GM19452 (cell line): ENCODE data around the gene P2RX7.

Experiments
- ATAC-seq: cut with Tn5 transposase; IDR thresholded peaks from one replicate; pipeline ENCODE4 v1.9.1; 2021; ENCODE audit not compliant: unreplicated experiment

The P2RX7 gene

DNA sequence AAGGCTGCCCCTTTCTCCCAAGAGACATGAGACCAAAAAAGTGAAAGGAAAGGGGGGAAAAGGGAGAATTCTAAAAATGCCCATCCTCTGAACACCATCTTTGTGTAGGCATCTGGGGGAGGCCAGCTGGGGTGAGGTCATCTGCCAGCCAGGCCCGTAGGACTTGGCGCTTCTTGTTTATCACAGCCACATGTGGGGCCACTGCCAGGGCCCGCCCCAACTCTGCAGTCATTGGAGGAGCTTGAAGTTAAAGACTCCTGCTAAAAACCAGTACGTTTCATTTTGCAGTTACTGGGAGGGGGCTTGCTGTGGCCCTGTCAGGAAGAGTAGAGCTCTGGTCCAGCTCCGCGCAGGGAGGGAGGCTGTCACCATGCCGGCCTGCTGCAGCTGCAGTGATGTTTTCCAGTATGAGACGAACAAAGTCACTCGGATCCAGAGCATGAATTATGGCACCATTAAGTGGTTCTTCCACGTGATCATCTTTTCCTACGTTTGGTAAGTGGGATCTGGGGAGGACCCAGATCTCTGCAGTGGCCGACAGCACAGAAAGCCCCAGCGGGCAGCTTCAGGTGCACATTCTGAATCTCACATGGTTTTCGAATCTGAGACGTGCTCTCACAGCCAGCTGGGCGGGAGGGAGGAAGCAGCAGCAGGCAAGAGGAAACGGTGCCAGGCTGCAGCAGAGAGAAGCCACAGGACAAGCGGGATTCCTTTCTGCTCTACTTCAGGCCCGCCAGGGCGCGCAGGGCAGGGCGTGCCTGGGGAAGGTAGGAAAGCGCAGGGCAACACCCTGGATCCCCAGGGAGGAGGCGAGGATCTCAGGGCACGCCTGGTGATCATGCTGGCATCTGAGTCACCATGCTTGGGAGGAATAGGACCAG, at the start of gene P2RX7:
P2RX7 (plus strand) TSS at position 276 of the 881 bp plus-strand sequence; CDS start at position 371, 95 bp downstream.
- ATAC-seq = no peak

- no peak for ATAC-seq
Measured at GRCh38 chr12:121084229-121084628, 48.4 kb upstream of the P2RX7 start.

DNA sequence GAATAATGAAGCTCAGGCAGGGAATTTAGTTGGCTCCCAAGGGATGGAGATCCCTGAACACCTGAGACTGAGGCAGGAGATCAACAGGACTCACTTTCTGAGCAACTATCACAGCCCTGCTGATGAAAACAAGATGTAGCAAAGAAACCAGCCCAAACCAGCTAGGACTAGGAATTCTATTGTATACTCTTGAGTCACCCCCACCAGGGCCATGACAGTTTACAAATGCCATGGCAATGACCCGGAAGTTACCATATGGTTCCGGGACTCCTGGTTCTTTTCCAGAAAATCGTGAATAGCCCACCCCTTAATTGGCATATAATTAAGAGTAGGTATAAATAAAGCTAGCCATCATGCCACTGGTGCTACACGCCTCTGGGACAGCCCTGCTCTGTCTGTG, 47.6 kb upstream of the P2RX7 start:
- ATAC-seq = no peak

DNA sequence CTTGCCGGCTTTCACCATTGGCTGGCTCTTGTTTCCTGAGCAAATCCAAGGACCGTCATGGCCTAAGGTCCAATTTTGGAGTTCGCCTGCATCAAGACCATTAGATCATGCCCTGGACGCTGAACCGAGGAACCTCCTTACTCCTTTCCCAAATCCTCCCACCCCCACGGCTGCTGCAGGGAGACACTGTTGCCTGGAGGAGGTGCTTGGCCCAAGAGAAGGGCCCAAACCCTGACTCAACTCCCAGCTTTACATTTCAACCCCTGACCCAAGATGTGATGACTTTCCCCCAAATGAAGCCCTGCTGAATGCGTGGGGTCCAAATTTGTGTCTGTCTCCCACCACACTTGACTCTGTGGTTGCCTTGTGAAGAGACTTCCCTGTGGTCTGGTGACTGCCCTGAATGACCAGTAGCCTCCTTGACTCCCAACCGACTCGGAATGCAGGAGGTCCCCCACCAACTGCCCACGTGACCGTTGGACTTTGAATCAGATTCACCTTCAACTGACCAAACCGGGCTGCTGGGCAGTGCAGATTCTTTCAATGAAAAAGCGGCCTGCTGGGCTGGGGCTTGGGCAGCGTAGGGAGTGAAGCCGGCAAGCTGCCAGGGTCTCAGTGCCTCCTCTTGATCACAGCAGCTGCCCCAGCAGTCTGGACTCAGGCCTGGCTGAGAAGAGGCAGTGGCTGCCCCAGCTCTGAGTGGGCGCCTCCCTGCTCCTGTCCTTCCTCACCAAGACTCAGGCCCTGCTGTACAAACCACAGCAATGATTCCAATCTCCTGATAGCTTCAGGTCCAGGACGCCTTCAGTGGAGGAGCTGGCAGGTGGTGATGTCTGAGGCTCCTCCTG, 46.9 kb upstream of the P2RX7 start:
- no peak for ATAC-seq

- no peak for ATAC-seq
Measured at GRCh38 chr12:121086781-121087295, 45.8 kb upstream of the P2RX7 start.

GRCh38 chr12:121087467-121088194, 45.0 kb upstream of the P2RX7 start:
- no peak for ATAC-seq

GRCh38 chr12:121088195-121088585, 44.5 kb upstream of the P2RX7 start:
- no peak for ATAC-seq

GRCh38 chr12:121089031-121089812, 43.5 kb upstream of the P2RX7 start:
- ATAC-seq = no peak

- ATAC-seq = no peak
Measured at GRCh38 chr12:121089813-121090430, 42.8 kb upstream of the P2RX7 start.

- no peak for ATAC-seq
Measured at GRCh38 chr12:121090586-121091514, 41.8 kb upstream of the P2RX7 start.

DNA sequence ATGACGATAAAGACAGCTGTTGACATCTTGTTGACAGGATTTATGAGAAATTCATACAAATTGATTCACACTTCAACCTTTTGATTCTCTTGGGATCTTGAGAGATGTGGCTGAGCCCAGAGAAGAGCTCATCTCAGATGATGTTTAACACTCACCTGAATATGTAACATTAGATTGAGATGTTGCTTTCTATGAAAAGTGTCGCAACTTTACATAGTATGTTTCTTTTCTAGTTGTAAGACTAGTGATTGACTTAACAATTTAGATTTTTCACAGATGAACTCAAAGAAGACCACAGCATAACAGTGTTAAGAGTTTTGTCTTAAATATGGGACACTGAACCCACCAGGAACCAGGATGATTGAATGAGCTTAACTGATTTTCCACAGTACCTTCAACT, 40.6 kb upstream of the P2RX7 start:
- ATAC-seq = no peak

GRCh38 chr12:121093487-121093891, 39.2 kb upstream of the P2RX7 start:
- ATAC-seq = no peak

- ATAC-seq = peak; percentile 67
Measured at GRCh38 chr12:121095544-121096198, 37.0 kb upstream of the P2RX7 start.

DNA sequence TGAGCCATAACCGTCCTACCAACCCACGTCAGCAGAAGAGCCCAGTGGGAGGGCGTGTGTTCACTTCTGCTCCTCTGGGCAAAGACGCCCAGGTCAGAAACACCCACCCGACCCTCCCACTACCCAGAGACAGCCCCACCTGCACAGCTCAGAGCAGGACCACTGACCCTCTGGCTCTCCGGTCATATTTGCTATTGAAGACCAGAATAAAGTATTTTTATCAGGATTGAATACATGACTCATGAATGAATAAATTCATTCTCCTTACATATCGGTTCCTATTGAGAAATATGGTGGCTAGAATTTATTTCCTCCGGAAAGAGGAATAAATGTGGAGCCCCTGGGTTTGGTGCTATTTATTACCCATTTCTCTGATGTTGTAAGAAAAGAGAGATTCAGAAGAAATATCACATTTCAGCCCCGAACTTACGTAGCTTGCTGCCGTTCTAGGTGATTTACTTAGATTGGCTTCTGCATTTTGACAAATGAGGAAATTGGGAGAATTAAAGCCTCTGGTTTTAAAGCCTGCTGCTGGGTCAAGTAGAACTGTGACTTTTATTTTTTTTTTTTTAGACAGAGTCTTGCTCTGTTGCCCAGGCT, 36.4 kb upstream of the P2RX7 start:
- no peak for ATAC-seq

DNA sequence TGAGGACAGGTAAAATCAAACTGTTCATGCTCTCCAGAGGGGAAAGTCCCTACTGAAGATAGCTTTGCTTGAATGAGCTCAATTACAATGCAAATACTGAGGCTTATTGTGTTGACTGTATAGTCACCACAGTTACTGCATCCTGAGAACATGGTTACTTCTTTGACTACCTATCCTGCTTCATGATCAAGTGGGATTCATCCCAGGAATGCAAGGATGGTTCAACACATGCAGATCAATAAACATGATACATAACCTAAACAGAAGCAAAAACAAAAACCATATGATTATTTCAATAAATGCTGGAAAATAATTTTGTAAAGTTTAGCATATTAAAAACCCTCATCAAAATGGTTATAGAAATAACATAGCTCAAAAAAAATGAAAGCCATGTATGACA, 32.9 kb upstream of the P2RX7 start:
- ATAC-seq = no peak

DNA sequence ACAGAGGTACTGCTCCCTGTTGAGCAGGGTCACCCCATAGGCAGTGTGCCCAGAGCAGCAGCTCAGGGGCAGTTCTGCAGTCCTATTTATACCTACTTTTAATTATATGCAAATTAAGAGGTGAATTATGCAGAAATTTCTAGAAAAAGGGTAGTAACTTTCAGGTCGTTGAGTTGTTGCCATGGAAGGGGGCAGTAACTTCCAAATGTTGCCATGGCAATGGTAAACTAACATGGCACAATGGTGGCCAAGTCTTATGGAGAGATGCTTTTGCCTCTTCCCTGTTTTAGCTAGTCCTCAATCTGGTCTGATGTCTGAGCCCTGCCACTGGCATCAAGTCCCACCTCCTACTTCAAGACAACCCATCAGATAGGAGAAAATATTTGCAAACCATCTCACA, 30.4 kb upstream of the P2RX7 start:
- ATAC-seq = no peak

DNA sequence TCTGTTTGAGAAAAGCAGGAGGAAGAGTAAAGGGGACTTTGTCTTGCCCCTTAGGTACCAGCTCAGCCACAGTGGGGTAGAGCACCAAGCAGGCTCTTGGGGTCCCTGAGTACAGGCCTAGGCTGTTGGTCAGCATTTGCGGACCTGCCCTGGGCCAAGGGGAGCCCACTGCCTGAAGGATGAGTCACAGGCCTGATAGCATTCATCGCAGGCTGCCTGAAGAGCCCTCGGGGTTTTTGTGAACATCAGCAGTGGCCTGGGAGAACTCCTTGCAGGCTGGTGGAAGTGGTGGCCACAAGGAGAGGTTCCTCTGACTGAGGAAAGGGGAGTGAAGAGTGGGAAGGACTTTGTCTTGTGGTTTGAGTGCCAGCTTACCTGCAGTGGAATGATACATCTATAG, 25.0 kb upstream of the P2RX7 start:
- ATAC-seq = no peak

- ATAC-seq = no peak
Measured at GRCh38 chr12:121108492-121108891, 24.2 kb upstream of the P2RX7 start.
